Measurements from ENCODE around the gene ITGA8. TPM values are rescaled to one million over a fixed set of nuclear protein-coding genes. Genes with fewer than 3 reads are reported as not detected.

ITGA8 gene
- total and polyA plus RNA-seq, 2 of the 13 experiments (the other 11 are each of a cell fraction or from before 2014, with no cell fraction given), result not detected

- 0 out of 5 replicates have a peak, but pooled peaks cover 0 to 6% of the 10 kb centered on the region in 2 experiments for H3K27me3 ChIP-seq (ENCODE audit: control insufficient read depth in 1 of 2, insufficient read depth in 2 of 2, low read length in 2 of 2)
- no peaks in the 10 kb centered on the region for H3K36me3 ChIP-seq (replicated peaks in 1 of 2; ENCODE audit: control insufficient read depth in 1 of 2, insufficient read depth in 2 of 2, low read length in 2 of 2)
- CTCF ChIA-PET (ENCODE audit: low intra/inter-chr PET ratio, low total read pairs), result no interaction called here
- FAIRE-seq (no peak), ATAC-seq (no peak), DNase-seq (ENCODE audit: low spot score) (no peak)
- no peak overlapping the region for H3K9ac ChIP-seq (ENCODE audit: insufficient read depth, low read depth, low read length)
- intact Hi-C loops (cut with micrococcal nuclease; ENCODE audit: unreplicated experiment), result no loop called here
- H3K4me1 ChIP-seq (ENCODE audit: insufficient read depth, low read length), result no peaks in the 10 kb centered on the region
- H3K4me3 ChIP-seq (replicated peaks in 1 of 3; ENCODE audit: insufficient read depth in 1 of 3, low read depth in 2 of 3, low read length in 3 of 3), result no peak overlapping the region
- in situ Hi-C loops (cut with HindIII; ENCODE audit: extremely low pct_ligation_motif_present, low pct_unique_long_range_greater_than_20kb), result no loop called here
- no peak for TF ChIP-seq KLF11 (CRISPR knock-in tag; IDR thresholded peaks at IDR 0.05)
- peak; percentile 65; the same call in 1 of the 2 replicates for TF ChIP-seq ATF7 (IDR thresholded peaks at IDR 0.05)
- TF ChIP-seq ATF7 (CRISPR knock-in tag; IDR thresholded peaks at IDR 0.05), result no peak
- POLR2A ChIA-PET, result no interaction called here
- H4K20me1 ChIP-seq (ENCODE audit: insufficient read depth, low read length), result no peaks in the 10 kb centered on the region
- no peak overlapping the region for H3K4me2 ChIP-seq (ENCODE audit: low read depth, low read length)
- H3K79me2 ChIP-seq (ENCODE audit: insufficient read depth, low read length), result no peaks in the 10 kb centered on the region
- BruUV-seq (replicated peaks), result no TSS peak
- H2AFZ ChIP-seq (ENCODE audit: low read length), result no peak overlapping the region
- H3K27ac ChIP-seq (ENCODE audit: extremely low read length, insufficient read depth, low read length), result no peak overlapping the region
- WGBS (ENCODE audit: low lambda C conversion rate), result 0% methylated on average over 3 of the region's 3 CpGs
- H3K9me3 ChIP-seq (ENCODE audit: low read length), result no peaks in the 10 kb centered on the region
These were observed 235.6 kb downstream of the ITGA8 start for GRCh38 chr10:15484128-15484527.

- in situ Hi-C loops (cut with HindIII; ENCODE audit: extremely low pct_ligation_motif_present, low pct_unique_long_range_greater_than_20kb) (no loop called here), intact Hi-C loops (cut with micrococcal nuclease; ENCODE audit: unreplicated experiment) (no loop called here)
- Histone ChIP-seq H3K4me3 (replicated peaks in 1 of 3; ENCODE audit: insufficient read depth in 1 of 3, low read depth in 2 of 3, low read length in 3 of 3) (no peak overlapping the region), H3K27ac (ENCODE audit: extremely low read length, insufficient read depth, low read length) (no peak overlapping the region), H3K36me3 (replicated peaks in 1 of 2; ENCODE audit: control insufficient read depth in 1 of 2, insufficient read depth in 2 of 2, low read length in 2 of 2) (no peaks in the 10 kb centered on the region), H3K4me1 (ENCODE audit: insufficient read depth, low read length) (no peaks in the 10 kb centered on the region), H3K79me2 (ENCODE audit: insufficient read depth, low read length) (no peaks in the 10 kb centered on the region), H2AFZ (ENCODE audit: low read length) (no peak overlapping the region), H3K9me3 (ENCODE audit: low read length) (no peaks in the 10 kb centered on the region), H3K27me3 (ENCODE audit: control insufficient read depth in 1 of 2, insufficient read depth in 2 of 2, low read length in 2 of 2) (0 out of 5 replicates have a peak, but pooled peaks cover 0 to 6% of the 10 kb centered on the region in 2 experiments), H3K9ac (ENCODE audit: insufficient read depth, low read depth, low read length) (no peak overlapping the region), H4K20me1 (ENCODE audit: insufficient read depth, low read length) (no peaks in the 10 kb centered on the region), H3K4me2 (ENCODE audit: low read depth, low read length) (no peak overlapping the region)
- no peak for FAIRE-seq
- no peak for ATAC-seq
- TF ChIP-seq SSRP1 (CRISPR knock-in tag; IDR thresholded peaks at IDR 0.05) (no peak), ZBTB39 (CRISPR knock-in tag; IDR thresholded peaks at IDR 0.05) (no peak), ZNF775 (CRISPR knock-in tag; IDR thresholded peaks at IDR 0.05; ENCODE audit: borderline replicate concordance) (no peak), DNMT1 (CRISPR knock-in tag; IDR thresholded peaks at IDR 0.05) (no peak), TMF1 (CRISPR knock-in tag; IDR thresholded peaks at IDR 0.05; ENCODE audit: low read depth) (no peak), ATF7-NPFF (CRISPR knock-in tag; IDR thresholded peaks at IDR 0.05; ENCODE audit: low read depth) (no peak), ZEB1 (IDR thresholded peaks at IDR 0.05; ENCODE audit: insufficient replicate concordance, low read depth) (no peak), NFE2 (CRISPR knock-in tag; IDR thresholded peaks at IDR 0.05) (no peak), CHD2 (IDR thresholded peaks at IDR 0.05; ENCODE audit: low read depth, low read length) (no peak), FOXO1 (CRISPR knock-in tag; IDR thresholded peaks at IDR 0.05) (no peak), KLF6 (CRISPR knock-in tag; IDR thresholded peaks at IDR 0.05) (no peak), ZC3H4 (CRISPR knock-in tag; IDR thresholded peaks at IDR 0.05; ENCODE audit: borderline replicate concordance) (no peak), NFE2L1 (CRISPR knock-in tag; IDR thresholded peaks at IDR 0.05; ENCODE audit: borderline replicate concordance) (no peak), DPF2 (CRISPR knock-in tag; IDR thresholded peaks at IDR 0.05; ENCODE audit: borderline replicate concordance, low read depth) (no peak)
- DNase-seq (ENCODE audit: low spot score), result no peak
- ChIA-PET POLR2A (no interaction called here), CTCF (ENCODE audit: low intra/inter-chr PET ratio, low total read pairs) (no interaction called here)
- BruUV-seq (replicated peaks), result no TSS peak
- 33% methylated on average over 14 of the region's 14 CpGs for WGBS (ENCODE audit: low lambda C conversion rate)
These were observed 236.3 kb downstream of the ITGA8 start for GRCh38 chr10:15483215-15484075.

Data from HepG2 (cell line).